Epithelial cell of prostate (primary cell): ENCODE measurements around the gene PHLDA2.
"Not testable (repeated sequence)": the region's sequence is repeated elsewhere in the genome, so short reads cannot be mapped to it uniquely, and the experiment has no call there.

Experiments
- DNase-seq: peaks from one replicate; pipeline ENCODE4 v3.0.0-alpha.2; 2011; ENCODE audit warnings: low read depth, low spot score
- H3K27ac ChIP-seq: fragments of 450-650 bp; 2 replicates; pipeline ENCODE4 v1.5.1; 2017; ENCODE audit warnings: mild to moderate bottlenecking

Gene PHLDA2

DNA sequence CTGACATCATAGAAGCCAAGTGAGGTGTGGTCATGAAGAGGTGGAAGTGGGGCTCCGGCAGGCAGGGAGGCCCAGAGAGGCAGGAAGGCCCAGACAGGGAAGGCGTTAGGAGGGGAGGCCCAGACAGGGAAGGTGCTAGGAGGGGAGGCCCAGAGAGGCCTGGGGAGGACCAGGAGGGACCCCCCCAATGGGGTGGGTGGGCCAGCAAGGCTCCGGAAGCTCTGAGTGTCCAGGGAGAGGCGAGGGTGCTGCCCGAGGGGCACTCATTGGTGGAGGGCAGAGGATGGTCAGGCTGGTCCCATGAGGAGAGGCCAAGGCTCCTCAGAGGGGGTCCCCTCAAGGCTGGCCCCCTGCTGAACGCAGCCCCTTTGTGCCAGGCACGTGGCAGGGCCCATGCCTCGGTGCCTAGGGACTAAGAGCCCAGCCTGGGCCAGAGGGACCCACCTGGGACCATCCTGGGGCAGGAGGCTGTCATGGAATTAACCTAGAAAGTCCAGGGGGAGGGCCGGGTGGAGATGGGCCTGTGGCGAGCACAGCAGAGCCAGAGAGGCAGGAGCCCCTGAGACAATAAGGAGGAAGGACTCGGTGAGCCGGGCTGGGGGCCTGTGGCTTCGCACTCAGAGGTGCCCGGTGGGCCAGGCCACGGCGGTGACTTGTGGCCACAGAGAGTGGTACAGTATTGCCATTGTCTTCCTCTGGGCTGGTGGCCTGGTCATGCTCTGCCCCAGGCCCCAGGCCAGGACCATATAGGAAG lies 12.2 kb downstream of the PHLDA2 start:
- no peak overlapping the region for H3K27ac ChIP-seq
- DNase-seq = no peak

DNA sequence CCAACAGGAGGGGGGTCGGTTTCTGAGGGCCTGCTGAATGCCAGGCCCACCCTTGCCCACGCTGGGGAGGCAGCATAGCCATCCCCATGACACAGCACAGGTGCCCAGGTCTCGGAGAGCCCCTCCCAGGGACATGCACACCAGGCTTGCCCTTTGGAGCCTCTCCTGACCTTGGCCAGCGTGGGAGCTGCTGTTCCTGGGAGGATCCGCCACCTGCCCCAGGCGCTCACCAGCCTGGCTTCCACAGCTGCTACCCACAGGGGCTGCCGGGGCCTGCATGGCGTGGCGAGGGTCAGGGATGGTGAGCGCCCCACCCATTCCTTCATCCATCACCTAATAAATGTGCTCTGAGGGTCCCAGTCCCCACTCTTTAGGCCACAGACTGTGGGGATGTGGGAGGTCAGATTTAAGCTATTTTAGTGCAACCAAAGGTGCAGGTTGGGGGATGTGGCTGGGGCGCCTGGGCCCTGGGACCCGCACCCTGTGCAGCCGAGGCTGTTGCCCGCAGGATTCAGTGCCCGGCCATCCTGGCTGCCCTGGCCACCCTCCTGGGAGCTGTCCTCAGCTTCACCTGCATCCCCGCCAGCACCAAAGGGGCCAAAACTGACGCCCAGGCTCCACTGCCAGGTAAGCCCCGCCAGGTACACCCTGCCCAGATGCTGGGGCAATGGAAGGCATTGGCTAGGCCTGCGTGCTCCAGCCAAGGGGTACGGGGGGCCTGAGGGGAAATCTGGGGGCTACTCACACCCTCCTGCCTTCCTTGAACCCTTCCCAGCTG lies 12.9 kb downstream of the PHLDA2 start:
- no peak overlapping the region for H3K27ac ChIP-seq
- DNase-seq = no peak

DNA sequence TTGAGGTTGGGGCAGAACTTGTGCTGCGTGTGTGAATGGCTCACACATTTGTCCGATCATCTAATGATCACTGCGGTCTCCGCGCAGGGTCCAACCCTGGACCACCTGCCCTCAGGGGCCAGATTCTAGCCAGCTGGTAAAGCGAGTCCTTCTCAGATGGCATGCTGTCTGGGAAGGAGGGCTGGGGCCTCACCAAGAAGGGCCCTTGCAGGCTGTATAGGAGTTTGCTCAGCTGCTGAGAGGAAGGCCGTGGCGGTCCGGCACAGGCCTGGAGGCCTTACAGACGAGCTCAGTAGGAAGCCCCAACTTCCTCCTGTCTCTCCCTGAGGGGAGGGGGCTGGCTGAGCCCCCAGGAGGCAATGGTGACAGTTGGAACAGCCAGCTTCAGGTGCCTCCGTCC lies 13.7 kb downstream of the PHLDA2 start:
- no peak for DNase-seq
- H3K27ac ChIP-seq = no peak overlapping the region

DNA sequence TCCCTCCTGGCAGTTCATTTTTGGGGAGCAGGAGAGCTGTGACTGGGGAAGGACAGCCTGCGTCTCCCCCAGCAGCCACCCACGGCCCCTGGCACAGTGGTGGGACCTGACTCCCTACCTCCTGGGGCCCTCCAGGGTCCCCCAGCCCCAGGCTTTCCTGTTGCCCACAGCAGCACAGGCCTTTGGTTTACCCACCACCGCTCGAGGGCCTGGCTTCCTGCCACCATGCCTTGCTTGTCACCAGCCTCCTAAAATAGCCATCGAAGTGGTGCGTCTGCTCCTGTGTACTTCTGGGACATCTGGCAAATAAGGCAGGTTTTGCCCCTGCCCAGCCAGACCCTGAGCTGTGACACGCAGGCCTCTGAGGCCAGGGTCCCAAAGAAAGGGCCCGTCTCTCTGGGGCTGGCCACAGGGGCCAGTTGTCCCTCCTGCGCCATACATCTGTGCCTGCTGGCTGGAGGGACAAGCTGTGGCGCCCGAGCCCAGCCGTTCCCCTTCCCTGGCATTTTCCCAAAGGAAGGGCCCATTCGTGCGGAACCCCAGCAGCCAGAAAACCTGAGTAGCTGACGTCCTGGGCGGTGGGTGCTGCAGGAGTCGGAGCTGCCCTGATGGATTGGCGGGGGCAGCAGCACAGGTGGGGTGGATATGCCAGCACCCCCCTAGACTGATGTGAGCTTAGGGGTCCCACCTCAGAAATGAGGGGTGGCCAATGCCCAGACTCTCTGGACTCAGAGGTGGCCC lies 14.6 kb downstream of the PHLDA2 start:
- no peak for DNase-seq
- no peak overlapping the region for H3K27ac ChIP-seq

DNA sequence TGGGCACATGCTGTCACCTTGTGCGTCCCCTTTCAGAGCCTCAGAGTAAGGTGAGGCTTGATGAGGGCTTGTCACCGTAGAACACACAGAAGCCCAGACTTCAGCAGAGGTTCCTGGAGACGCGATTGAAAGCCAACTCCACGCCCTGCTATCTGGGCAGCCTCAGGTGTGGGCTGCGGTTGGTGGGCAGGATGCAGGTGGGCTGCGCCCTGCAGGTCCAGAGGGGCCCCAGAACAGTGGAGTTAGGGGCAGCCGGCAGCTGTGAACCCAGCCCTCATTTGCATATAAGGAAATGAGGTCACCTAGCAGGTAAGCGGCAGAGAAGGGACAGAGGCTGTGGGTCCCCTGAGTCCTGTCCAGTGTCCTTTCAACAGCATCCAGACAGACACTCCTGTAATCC lies 15.4 kb downstream of the PHLDA2 start:
- peak overlapping the region; percentile 97 for H3K27ac ChIP-seq
- DNase-seq = no peak

DNA sequence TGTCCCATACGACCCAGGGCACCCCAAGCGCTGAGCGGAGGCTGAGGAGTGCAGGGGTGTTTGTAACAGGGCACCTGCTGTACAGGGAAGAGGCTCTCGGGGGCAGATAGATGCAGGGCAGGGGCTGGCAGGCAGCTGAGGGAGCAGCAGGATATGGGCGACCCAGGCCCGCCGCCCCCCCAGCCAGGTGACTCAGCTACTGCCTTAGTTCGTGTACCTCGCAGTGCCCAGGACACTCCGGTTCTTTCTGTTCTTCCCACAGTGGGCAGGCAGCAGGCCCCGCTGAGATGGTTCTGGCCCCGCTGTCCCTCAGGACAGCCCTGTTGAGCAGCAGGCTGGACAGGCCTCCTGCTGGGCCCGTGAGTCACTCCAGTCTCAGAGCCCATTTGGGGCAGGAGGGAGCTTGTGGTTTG lies 16.2 kb downstream of the PHLDA2 start:
- no peak for DNase-seq
- H3K27ac ChIP-seq = peak overlapping the region; percentile 97

DNA sequence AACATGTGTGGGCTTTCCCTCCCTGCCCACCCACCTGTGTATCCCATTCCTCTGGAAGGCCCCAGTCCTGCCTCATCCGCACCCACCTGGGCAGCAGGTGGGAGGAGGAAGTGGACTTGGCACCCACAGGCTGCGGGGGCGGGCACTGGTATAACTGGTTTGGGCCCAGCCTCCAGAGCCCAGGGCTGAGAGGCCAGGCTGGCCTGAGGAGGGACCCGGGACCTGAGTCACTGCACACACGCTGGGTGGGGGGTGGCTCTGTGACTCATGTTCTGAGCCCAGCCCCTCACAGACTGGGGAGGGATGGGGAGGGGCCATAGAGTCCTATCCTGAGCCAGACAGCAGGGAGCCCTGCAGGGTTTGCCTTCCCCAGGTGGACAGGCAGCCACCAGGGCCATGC lies 16.7 kb downstream of the PHLDA2 start:
- H3K27ac ChIP-seq = peak overlapping the region; percentile 97
- peak; percentile 93 for DNase-seq

DNA sequence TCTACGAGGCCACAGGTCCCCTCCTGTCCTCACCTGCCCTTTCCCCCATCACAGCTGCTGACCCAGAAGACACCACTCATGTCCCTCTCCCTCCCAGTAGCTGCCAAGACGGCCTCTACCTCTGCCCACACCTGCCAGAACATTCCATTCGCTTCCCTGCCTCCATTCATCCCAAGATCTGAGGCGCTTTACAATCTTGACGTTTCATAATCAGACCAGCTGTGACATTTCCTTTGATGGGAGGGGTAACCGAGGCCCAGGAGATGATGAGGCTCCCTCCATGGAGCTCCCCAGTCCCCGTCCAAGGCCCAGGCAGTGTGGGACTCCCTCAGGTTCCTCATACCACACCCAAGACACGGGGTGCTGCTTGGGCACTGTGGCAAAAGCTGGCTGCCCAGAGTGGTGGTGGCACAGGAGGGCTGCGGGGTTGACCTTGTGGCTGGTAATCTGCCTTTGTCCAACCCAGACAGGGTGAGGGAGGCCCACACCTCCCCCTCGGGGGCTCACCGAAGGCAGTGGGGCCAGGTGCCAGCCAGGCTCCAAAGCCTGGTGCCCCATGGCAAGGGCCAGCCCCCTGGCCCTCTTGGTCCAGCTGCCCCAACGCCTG lies 17.3 kb downstream of the PHLDA2 start:
- peak overlapping the region; percentile 97 for H3K27ac ChIP-seq
- DNase-seq = no peak

DNA sequence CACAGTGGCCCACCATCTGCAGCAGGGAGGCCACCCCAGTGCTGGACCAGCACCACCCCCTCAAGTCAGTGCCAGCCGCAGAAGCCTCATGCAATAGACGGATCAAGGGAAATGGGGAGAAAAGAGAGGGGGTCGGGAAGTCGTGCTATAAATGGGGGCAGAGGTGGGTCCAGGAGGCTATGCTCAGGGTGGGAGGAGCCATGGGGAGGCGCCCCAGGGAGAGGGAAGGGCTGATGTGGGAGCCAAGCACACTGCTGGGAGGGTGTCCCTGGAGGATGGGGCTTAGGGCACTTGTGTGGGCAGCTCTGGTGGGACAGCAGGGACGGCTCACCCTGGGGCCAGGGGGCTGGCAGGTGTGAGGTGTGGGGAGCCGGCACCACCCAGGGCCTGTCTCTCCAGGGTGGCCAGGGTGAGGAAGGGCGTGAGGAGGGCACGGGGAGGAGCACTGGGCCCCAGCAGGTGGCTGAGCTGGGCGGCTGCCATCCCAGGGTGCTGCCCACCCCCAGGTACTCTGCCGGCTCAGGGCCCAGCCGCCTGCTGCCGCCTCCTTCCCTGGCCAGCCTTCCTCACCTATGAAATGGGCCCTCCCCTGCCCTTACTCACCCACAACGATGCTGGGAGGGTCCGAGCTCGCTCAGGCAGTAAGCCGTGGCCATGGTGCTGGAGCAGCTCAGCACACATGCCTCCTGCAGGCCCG lies 18.0 kb downstream of the PHLDA2 start:
- H3K27ac ChIP-seq = peak overlapping the region; percentile 97
- no peak for DNase-seq

DNA sequence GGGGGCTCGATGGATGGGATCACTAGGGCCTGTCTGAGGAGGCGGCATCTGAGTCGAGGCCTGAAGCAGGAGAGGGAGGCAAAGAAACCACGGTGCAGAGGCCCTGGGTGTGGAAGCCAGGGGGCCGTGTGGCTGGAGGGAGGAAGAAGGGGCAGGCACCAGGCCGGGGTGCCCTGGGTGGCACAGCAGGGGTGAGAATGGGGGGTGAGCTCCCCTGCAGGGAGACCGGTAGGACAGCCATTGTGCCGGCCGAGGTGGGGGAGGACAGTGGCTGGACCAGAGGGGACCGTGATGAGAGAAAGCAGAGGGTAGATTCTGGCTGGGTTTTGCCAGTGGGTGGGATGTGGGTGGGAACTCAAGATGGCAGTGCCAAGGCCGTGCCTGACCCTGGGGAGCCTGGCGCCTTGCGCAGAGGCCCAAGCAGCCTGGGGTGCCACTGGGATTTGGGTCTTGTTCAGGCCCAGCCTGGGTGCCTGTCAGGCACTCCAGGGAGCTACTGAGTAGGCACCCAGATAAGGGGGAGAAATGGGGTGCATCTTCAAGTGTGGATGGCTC lies 18.7 kb downstream of the PHLDA2 start:
- H3K27ac ChIP-seq = peak overlapping the region; percentile 97
- DNase-seq = no peak

DNA sequence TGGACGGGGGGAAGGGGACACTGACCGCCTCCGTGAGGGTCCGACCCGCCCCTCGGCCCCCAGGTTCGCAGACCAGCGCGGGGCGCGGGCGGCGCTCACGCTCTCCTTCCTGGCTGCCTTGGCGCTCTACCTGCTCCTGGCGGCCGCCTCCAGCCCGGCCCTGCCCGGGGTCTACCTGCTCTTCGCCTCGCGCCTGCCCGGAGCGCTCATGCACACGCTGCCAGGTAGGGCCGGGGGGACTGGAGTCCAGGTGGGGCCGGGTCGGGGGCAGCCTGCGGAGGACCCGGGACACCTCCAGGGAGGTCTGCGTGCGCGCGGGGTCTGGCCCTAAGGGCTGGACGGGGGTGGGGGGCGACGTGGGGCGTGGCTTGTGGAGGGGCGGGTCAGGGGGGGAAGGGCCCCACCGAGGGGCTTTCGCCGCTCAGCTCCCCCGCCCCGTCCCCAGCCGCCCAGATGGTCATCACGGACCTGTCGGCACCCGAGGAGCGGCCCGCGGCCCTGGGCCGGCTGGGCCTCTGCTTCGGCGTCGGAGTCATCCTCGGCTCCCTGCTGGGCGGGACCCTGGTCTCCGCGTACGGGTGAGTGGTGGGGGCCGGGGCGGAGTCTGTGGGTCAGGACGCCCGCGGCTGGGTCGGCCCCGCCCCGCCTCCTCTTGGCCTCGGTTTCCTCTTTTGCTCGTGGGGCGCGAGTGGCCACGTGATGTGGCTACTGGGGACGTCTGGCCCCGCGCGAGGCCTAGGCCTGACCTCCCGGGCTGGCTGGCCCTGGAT lies 19.9 kb downstream of the PHLDA2 start:
- no peak overlapping the region for H3K27ac ChIP-seq
- DNase-seq = no peak

DNA sequence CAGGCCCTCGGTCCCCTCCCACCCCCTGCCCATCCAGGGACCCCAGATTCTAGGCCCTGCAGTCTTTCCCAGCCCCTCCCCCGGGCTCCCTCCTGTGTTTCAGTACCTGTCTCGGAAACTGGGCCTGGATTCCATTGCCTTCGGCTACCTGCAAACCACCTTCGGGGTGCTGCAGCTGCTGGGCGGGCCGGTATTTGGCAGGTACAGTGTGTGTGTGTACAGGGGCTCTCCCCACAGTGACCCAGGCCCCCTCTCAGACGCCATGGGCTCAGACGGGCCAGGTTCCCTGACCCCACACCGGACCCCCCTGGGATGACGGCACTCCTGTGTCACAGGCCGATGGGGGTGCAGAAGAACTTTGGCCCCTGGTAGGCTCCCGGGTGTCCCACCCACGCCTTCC lies 21.1 kb downstream of the PHLDA2 start:
- no peak overlapping the region for H3K27ac ChIP-seq

DNA sequence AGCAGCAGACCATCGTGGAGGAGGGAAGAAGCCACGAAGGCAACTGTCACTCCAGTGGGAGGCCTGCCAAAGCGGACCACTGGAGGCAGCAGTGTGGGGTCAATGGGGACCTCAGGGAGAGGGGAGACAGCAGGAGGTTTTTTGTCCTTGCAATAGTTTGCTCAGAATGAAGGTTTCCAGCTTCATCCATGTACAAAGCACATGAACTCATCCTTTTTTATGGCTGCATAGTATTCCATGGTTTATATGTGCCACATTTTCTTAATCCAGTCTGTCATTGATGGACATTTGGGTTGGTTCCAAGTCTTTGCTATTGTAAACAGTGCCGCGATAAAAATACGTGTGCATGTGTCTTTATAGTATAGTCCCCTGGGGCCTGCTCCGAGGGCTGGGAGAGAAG lies 23.9 kb downstream of the PHLDA2 start:
- not testable (repeated sequence) for DNase-seq, H3K27ac ChIP-seq

More for the DNA sequence above, 21.1 kb downstream of the PHLDA2 start:
- DNase-seq = no peak

DNA sequence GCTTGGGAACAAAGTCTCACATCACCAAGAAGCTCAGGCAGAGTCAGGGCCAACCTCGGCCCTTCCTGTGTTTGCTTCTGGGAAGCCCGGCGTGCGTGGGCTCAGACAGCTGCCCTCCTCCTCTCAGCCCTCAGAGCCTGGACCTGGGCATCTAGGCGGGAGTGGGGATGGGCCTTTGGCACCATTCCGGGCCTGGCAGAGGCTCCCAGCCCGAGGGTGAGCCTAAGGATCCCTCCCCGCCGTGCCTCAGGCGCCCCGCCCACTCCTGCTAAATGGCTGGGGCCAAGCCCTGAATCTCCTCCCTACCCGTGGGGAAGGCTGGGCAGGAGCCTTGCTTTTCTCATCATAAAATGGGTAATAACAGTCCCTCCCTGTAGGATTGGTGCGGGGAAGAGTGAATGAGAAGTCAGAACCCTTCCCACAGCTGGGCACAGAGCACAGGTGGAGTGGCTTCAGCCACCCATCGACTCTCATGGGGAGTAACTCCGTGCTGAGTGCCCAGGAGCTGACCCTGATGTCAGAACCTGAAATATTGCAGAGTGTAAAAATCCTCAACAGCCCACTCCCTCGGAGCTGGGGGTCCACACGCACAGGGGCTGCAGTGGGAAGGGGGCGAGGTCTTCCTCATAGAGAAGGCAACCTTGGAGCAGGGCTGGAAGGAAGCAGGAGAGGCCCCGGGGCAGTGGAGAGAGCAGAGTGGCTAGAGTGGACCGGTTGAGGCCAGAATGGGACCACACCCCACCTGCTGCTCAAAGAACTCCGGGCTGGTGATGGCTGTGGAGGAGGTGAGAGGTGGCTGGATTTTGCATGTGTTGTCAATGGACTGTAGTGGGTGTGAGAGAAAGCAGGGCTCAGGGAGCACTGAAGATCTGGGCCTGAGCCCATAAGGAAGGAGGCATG lies 24.8 kb downstream of the PHLDA2 start:
- H3K27ac ChIP-seq = peak overlapping the region; percentile 69
- no peak for DNase-seq

DNA sequence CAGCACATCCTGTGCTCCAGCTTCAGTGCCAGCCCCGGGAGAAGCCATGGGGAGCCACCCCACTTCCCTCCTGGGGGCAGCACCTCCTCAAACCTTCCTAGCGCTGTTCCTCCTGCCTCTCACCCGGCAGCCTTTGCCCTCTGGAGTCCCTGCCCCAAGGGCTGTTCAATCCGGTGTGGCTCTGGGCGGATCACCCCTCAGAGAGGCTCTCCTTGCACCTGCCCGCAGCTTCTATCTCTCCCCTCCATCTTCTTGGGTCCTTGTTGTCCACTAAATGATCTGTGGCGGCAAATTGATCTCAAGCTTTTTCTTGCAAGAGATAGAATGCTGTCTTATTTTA lies 25.6 kb downstream of the PHLDA2 start:
- peak overlapping the region; percentile 69 for H3K27ac ChIP-seq
- no peak for DNase-seq

DNA sequence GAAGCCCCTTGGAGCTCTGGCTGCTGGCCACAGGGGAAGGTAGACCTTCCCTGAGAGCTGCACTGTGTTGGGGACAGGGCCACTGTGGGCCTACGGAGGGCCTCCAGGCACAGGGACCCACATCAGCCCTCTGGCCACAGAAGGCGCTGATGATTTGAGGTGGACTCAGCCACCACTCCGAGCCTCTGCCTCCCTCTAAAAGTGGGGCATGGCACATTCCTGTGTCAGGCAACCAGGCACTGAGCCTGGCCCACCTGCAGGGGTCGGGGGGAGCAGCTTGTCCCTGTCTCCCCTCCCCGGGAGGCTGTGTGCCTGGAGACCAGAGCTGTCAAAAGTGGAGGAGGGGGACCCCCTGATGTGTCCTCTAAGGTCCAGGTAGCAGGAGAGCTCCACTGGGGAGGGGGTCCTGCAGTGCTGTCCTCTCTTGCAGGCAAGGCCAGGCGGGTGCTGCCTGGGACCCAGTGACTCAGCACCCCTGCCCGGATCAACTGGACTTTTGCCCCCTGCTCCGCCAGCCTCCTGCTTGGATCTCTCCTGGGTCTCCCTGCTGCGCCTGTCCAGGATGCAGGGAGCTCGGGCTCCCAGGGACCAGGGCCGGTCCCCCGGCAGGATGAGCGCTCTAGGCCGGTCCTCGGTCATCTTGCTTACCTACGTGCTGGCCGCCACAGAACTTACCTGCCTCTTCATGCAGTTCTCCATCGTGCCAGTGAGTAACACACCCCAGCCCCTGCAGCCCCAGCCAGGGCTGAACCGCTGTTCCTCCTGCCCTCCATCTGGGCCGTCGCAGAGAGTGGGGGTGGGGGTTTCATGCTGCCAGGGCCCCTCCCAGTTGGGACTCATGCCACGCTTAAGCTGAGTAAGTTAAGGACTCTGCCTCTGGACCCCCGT lies 26.2 kb downstream of the PHLDA2 start:
- H3K27ac ChIP-seq = peak overlapping the region; percentile 69

More for the DNA sequence above, 26.2 kb downstream of the PHLDA2 start:
- DNase-seq = no peak
